Glomerular visceral epithelial cell (primary cell): ENCODE results near the gene PLEKHN1.

Experiments used
- DNase-seq: peaks from one replicate; pipeline ENCODE4 v3.0.0-alpha.2; 2016; ENCODE audit errors: extremely low spot score

PLEKHN1 gene

GRCh38 chr1:966135-966703, at the start of gene PLEKHN1:
Gene PLEKHN1, plus strand, starts transcription at chr1:966482. Its CDS starts 50 bp downstream, at chr1:966532.
- peak; percentile 79 for DNase-seq

- DNase-seq: no peak
Observed at GRCh38 chr1:917076-917459, 49.2 kb upstream of the PLEKHN1 start.

- no peak for DNase-seq
Observed at GRCh38 chr1:917466-918091, 48.7 kb upstream of the PLEKHN1 start.

GRCh38 chr1:918353-918752, 47.9 kb upstream of the PLEKHN1 start:
- no peak for DNase-seq

- no peak for DNase-seq
Observed at GRCh38 chr1:918843-919242, 47.4 kb upstream of the PLEKHN1 start.

- no peak for DNase-seq
Observed at GRCh38 chr1:919271-919872, 46.9 kb upstream of the PLEKHN1 start.

GRCh38 chr1:920010-920409, 46.3 kb upstream of the PLEKHN1 start:
- DNase-seq: no peak

GRCh38 chr1:920521-920920, 45.8 kb upstream of the PLEKHN1 start:
- DNase-seq: no peak

GRCh38 chr1:921011-921837, 45.1 kb upstream of the PLEKHN1 start:
- DNase-seq: peak; percentile 75

GRCh38 chr1:923131-923990, 42.9 kb upstream of the PLEKHN1 start, which contains the start of gene SAMD11:
Gene SAMD11, plus strand, starts transcription at chr1:923923. Its CDS starts 509 bp downstream, at chr1:924432.
- peak; percentile 78 for DNase-seq

GRCh38 chr1:923991-924655, 42.2 kb upstream of the PLEKHN1 start:
- DNase-seq: no peak

- DNase-seq: no peak
Observed at GRCh38 chr1:924656-925560, 41.4 kb upstream of the PLEKHN1 start.

GRCh38 chr1:925561-926421, 40.5 kb upstream of the PLEKHN1 start:
- no peak for DNase-seq

- no peak for DNase-seq
Observed at GRCh38 chr1:927234-927633, 39.0 kb upstream of the PLEKHN1 start.

- DNase-seq: no peak
Observed at GRCh38 chr1:927748-928147, 38.5 kb upstream of the PLEKHN1 start.

GRCh38 chr1:928825-929661, 37.2 kb upstream of the PLEKHN1 start:
- DNase-seq: no peak

GRCh38 chr1:929712-930632, 36.3 kb upstream of the PLEKHN1 start:
- DNase-seq: no peak
